ENCODE data around the gene DSCAML1. TPM values are rescaled to one million over a fixed set of nuclear protein-coding genes. Genes with fewer than 3 reads are reported as not detected.
A peak's percentile ranks its signal among the peaks of the same experiment; 100 is the strongest.

Gene DSCAML1, protein sequence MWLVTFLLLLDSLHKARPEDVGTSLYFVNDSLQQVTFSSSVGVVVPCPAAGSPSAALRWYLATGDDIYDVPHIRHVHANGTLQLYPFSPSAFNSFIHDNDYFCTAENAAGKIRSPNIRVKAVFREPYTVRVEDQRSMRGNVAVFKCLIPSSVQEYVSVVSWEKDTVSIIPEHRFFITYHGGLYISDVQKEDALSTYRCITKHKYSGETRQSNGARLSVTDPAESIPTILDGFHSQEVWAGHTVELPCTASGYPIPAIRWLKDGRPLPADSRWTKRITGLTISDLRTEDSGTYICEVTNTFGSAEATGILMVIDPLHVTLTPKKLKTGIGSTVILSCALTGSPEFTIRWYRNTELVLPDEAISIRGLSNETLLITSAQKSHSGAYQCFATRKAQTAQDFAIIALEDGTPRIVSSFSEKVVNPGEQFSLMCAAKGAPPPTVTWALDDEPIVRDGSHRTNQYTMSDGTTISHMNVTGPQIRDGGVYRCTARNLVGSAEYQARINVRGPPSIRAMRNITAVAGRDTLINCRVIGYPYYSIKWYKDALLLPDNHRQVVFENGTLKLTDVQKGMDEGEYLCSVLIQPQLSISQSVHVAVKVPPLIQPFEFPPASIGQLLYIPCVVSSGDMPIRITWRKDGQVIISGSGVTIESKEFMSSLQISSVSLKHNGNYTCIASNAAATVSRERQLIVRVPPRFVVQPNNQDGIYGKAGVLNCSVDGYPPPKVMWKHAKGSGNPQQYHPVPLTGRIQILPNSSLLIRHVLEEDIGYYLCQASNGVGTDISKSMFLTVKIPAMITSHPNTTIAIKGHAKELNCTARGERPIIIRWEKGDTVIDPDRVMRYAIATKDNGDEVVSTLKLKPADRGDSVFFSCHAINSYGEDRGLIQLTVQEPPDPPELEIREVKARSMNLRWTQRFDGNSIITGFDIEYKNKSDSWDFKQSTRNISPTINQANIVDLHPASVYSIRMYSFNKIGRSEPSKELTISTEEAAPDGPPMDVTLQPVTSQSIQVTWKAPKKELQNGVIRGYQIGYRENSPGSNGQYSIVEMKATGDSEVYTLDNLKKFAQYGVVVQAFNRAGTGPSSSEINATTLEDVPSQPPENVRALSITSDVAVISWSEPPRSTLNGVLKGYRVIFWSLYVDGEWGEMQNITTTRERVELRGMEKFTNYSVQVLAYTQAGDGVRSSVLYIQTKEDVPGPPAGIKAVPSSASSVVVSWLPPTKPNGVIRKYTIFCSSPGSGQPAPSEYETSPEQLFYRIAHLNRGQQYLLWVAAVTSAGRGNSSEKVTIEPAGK (N-terminal part only)
- 1 to 10 TPM in 2 of 5 donors, under 1 TPM in 3; 0.14 to 2.9 (median 0.45) TPM for total RNA-seq
- under 1 TPM; 0.08 to 0.75 (median 0.46) TPM for polyA plus RNA-seq
- long read RNA-seq, donor 1 = 0 reads
- long read RNA-seq, donor 2 = 0 reads
- long read RNA-seq, donor 3 = 0 reads
- long read RNA-seq, donor 4 = 0 reads
- long read RNA-seq, donor 5 = 0 reads
- long read RNA-seq, donor 6 = 0 reads
- long read RNA-seq, donor 7 = 0 reads
- long read RNA-seq, donor 8 = 0 reads
- long read RNA-seq, donor 9 = 0 reads
- long read RNA-seq, donor 10 = 0 reads

DNA sequence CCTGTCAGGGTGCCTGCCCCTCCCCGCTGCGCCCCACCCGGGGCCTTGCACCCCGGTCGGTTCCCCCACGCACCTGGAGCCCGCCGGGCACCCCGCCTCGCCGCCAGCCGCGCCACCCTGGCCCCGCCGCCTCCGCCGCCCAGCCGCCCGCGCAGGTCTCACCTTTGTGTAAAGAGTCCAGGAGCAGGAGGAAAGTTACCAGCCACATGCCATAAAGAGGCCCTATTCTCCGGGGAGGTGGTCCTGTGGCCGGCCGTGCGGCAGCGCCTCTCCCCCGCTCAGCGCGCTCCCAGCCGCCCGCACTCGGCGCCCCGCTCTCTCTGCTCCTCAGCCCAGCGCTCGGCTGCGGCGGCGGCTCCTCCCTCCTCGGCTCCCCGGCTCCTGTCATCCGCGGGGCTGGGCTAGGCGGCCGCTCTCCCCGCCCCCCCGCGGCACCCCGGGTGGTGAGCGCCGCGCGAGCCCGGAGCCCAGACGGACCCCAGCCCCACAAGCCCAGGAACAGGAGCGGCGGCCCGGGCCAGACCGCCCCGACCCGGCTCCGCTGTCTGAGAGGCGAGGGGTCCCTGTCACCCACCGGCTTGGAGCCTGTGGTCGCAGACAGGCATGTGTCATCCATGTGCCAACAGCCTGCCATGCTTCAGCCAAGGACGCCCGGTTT lies at the start of gene DSCAML1:
Gene DSCAML1, minus strand, starts transcription at position 345 of the 658 bp plus-strand sequence. Its CDS starts 137 bp downstream, at position 208.
- TF ChIP-seq EP300 (IDR thresholded peaks at IDR 0.05) (no peak), POLR2AphosphoS5 (IDR thresholded peaks at IDR 0.05) (no peak), POLR2A (IDR thresholded peaks at IDR 0.05) (no peak)
- TF ChIP-seq, protein P1, sequence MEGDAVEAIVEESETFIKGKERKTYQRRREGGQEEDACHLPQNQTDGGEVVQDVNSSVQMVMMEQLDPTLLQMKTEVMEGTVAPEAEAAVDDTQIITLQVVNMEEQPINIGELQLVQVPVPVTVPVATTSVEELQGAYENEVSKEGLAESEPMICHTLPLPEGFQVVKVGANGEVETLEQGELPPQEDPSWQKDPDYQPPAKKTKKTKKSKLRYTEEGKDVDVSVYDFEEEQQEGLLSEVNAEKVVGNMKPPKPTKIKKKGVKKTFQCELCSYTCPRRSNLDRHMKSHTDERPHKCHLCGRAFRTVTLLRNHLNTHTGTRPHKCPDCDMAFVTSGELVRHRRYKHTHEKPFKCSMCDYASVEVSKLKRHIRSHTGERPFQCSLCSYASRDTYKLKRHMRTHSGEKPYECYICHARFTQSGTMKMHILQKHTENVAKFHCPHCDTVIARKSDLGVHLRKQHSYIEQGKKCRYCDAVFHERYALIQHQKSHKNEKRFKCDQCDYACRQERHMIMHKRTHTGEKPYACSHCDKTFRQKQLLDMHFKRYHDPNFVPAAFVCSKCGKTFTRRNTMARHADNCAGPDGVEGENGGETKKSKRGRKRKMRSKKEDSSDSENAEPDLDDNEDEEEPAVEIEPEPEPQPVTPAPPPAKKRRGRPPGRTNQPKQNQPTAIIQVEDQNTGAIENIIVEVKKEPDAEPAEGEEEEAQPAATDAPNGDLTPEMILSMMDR (IDR thresholded peaks at IDR 0.05) = no peak
- no peaks in the 10 kb centered on the region for H3K36me3 ChIP-seq
- peak within 1 kb of the TSS; percentile 30 to 45 (median 40) for H3K4me3 ChIP-seq
- peaks cover 20 to 26% (median 23%) of the 10 kb centered on the region in 4 donors for H3K4me1 ChIP-seq
- intact Hi-C loops (cut with DNase I; ENCODE audit: low total_unique reads) = loop anchor here (10.0 kb wide), 1 partner anchor 372 kb away; no protein-coding TSS in a partner anchor
- H3K9me3 ChIP-seq = no peaks in the 10 kb centered on the region
- peak in 1 of 2 donors; percentile 75 for DNase-seq
- 0 to 7% (median 4%) methylated on average over 11 to 66 of the region's 66 CpGs for WGBS, 5 donors
- H3K27ac ChIP-seq = no peak within 1 kb of the TSS
- H3K27me3 ChIP-seq = peaks cover 14 to 80% (median 60%) of the 10 kb centered on the region in 3 donors

DNA sequence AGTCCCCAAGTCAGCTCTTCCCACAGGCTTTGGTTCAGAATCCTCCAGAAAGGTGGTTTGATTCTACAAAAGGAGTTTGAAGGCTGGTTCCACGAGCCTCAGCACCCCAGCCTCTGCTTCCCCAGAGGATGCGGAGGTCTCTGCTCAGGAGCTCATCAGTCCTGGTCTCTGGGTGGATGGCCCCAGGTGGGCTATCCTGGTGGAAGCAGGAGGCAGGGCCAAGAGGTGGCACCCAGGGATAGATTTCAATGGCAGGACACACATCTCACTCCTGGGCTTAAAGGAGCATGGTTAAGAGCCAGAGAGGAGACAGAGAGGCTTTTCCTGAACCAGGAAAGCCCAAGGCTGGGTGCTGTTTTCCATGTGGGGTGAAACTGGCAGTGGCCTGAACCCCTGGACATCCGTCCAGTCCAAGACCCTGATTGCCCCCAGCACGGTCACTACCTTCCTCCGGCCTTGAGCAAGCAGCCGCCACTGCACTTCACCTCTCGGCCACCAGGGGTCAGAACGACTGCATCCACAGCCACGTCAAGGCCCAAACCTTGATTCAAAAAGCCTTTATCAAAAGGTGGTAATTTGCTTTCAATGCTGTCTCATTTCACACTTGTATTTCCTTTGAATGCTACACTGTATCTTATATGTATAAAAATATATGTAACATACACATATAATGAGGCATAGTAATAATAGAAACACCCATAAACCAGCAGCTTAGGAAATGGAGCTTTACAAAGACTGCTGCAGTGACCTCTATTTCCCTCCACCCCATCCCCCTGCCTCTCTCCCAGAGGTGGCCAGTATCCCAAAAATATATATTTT lies 46.9 kb upstream of the DSCAML1 start:
- no peak overlapping the region for H3K4me3 ChIP-seq
- no peaks in the 10 kb centered on the region for H3K9me3 ChIP-seq
- peaks cover 0 to 31% (median 8%) of the 10 kb centered on the region in 4 donors for H3K36me3 ChIP-seq
- H3K27ac ChIP-seq = peak overlapping the region in 1 of 5 donors; percentile 15
- DNase-seq = peak; percentile 83 to 92
- H3K4me1 ChIP-seq = peaks cover 0 to 23% (median 11%) of the 10 kb centered on the region in 4 donors
- no peak for TF ChIP-seq POLR2A (IDR thresholded peaks at IDR 0.05)
- TF ChIP-seq, protein P1 (IDR thresholded peaks at IDR 0.05) = peak in 6 of 7 experiments; percentile 59 to 99 (median 98)
- peak in 1 of 3 donors; percentile 50 for TF ChIP-seq POLR2AphosphoS5 (IDR thresholded peaks at IDR 0.05)
- H3K27me3 ChIP-seq = no peaks in the 10 kb centered on the region
- intact Hi-C loops (cut with DNase I; ENCODE audit: low total_unique reads) = no loop called here
- WGBS, 5 donors = 21 to 27% (median 22%) methylated on average over 9 of the region's 9 CpGs

DNA sequence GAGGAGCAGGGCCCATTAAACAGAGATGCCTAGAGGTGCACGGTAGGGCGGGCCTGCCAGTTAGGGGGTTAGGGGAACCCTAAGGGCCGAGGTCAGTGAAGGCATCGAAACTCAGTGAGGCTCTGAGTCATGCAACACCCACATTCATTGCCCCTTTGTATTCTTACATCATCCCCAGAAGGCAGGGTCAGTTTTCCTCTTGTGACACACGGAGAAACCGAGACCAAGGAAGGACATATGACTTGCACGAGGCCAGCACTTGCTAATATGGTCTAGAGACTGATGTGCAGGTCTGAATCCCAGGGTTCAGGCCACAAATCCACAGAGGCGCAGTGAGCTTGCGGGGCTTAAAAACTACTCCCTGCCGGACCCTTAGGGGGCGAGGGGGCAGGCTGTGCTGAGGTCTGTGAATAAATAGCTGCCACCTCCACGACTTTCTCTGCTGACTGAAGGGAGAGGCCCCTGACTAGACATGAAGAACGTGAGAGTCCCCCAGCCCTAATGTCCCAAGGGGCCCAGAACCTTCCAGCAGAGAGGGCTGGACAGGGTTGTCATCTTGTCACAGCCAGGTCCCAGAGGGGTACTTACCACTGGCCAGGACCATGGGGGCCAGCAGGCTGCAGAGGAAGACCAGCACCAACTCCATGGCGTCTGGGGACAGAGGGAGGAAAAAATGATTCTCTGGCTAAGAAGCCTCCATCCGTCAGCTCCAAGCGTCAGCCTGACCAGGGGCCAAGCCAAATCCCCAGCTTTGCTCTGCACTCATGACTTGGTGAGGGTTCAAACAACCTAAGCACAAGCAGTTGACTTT lies 45.3 kb upstream of the DSCAML1 start:
- no peaks in the 10 kb centered on the region for H3K9me3 ChIP-seq
- H3K36me3 ChIP-seq = peaks cover 0 to 46% (median 12%) of the 10 kb centered on the region in 4 donors
- H3K27me3 ChIP-seq = no peaks in the 10 kb centered on the region
- intact Hi-C loops (cut with DNase I; ENCODE audit: low total_unique reads) = no loop called here
- peak; percentile 16 to 24 for DNase-seq
- WGBS, 5 donors = 64 to 81% (median 77%) methylated on average over 16 of the region's 16 CpGs
- no peak overlapping the region for H3K4me3 ChIP-seq
- H3K4me1 ChIP-seq = peaks cover 0 to 23% (median 11%) of the 10 kb centered on the region in 4 donors
- TF ChIP-seq, protein P1 (IDR thresholded peaks at IDR 0.05) = no peak
- no peak for TF ChIP-seq EP300 (IDR thresholded peaks at IDR 0.05)
- TF ChIP-seq POLR2A (IDR thresholded peaks at IDR 0.05) = no peak
- no peak for TF ChIP-seq POLR2AphosphoS5 (IDR thresholded peaks at IDR 0.05)
- peak overlapping the region in 1 of 5 donors; percentile 34 for H3K27ac ChIP-seq
